ACC112 (cell line): ENCODE data around the gene OTOP3.
"Not testable (repeated sequence)": the region's sequence is repeated elsewhere in the genome, so short reads cannot be mapped to it uniquely, and the experiment has no call there.

Experiments
- H2AFZ ChIP-seq: fragments of 200-600 bp; sonication (generic); one replicate; pipeline ENCODE4 v1.6.0; 2017; ENCODE audit warnings: antibody characterized with exemption, low read length; ENCODE audit not compliant: unreplicated experiment
- H3K27ac ChIP-seq: fragments of 200-600 bp; sonication (generic); 2 replicates; pipeline ENCODE4 v1.5.1; 2014; ENCODE audit warnings: low read depth, mild to moderate bottlenecking, antibody characterized with exemption, low read length, moderate library complexity
- H3K27me3 ChIP-seq: fragments of 200-600 bp; sonication (generic); 2 replicates; pipeline ENCODE4 v1.6.1; 2014; ENCODE audit warnings: mild to moderate bottlenecking, antibody characterized with exemption, low read length, moderate library complexity, mixed read lengths; ENCODE audit not compliant: insufficient read depth
- H3K36me3 ChIP-seq: fragments of 200-600 bp; sonication (generic); 2 replicates; pipeline ENCODE4 v1.6.1; 2016; ENCODE audit warnings: mild to moderate bottlenecking, antibody characterized with exemption, low read length, moderate library complexity, mixed read lengths; ENCODE audit not compliant: insufficient read depth
- H3K4me1 ChIP-seq: fragments of 200-600 bp; sonication (generic); one replicate; pipeline ENCODE4 v1.6.1; 2016; ENCODE audit warnings: low read length, mixed read lengths; ENCODE audit not compliant: insufficient read depth, unreplicated experiment, control insufficient read depth
- H3K4me3 ChIP-seq: fragments of 200-600 bp; sonication (generic); 2 replicates; pipeline ENCODE4 v1.5.1; 2014; ENCODE audit warnings: mild to moderate bottlenecking, low read depth, low read length
- H3K79me2 ChIP-seq: fragments of 200-600 bp; sonication (generic); one replicate; pipeline ENCODE4 v1.6.0; 2016; ENCODE audit warnings: low read length; ENCODE audit not compliant: control insufficient read depth, unreplicated experiment, insufficient read depth

The OTOP3 gene

GRCh38 chr17:74903034-74903433 lies 32.7 kb upstream of the OTOP3 start:
- Histone ChIP-seq H2AFZ (no peak overlapping the region), H3K27me3 (peaks cover 14% of the 10 kb centered on the region), H3K27ac (no peak overlapping the region), H3K36me3 (no peaks in the 10 kb centered on the region), H3K79me2 (no peaks in the 10 kb centered on the region), H3K4me3 (no peak overlapping the region), H3K4me1 (no peaks in the 10 kb centered on the region)

GRCh38 chr17:74903671-74904070 lies 32.0 kb upstream of the OTOP3 start:
- H3K27me3 ChIP-seq, result peaks cover 14% of the 10 kb centered on the region
- H2AFZ ChIP-seq, result no peak overlapping the region
- H3K4me1 ChIP-seq, result no peaks in the 10 kb centered on the region
- no peak overlapping the region for H3K4me3 ChIP-seq
- H3K36me3 ChIP-seq, result no peaks in the 10 kb centered on the region
- no peaks in the 10 kb centered on the region for H3K79me2 ChIP-seq
- no peak overlapping the region for H3K27ac ChIP-seq

- H3K79me2 ChIP-seq, result no peaks in the 10 kb centered on the region
Measured at GRCh38 chr17:74904687-74905409, 30.9 kb upstream of the OTOP3 start.

GRCh38 chr17:74906214-74906793 lies 29.4 kb upstream of the OTOP3 start:
- H3K27me3 ChIP-seq, result peaks cover 16% of the 10 kb centered on the region

More at GRCh38 chr17:74904687-74905409, 30.9 kb upstream of the OTOP3 start:
- peaks cover 16% of the 10 kb centered on the region for H3K27me3 ChIP-seq
- H3K36me3 ChIP-seq, result no peaks in the 10 kb centered on the region
- H3K4me3 ChIP-seq, result no peak overlapping the region
- H3K4me1 ChIP-seq, result no peaks in the 10 kb centered on the region
- no peak overlapping the region for H3K27ac ChIP-seq
- no peak overlapping the region for H2AFZ ChIP-seq

DNA sequence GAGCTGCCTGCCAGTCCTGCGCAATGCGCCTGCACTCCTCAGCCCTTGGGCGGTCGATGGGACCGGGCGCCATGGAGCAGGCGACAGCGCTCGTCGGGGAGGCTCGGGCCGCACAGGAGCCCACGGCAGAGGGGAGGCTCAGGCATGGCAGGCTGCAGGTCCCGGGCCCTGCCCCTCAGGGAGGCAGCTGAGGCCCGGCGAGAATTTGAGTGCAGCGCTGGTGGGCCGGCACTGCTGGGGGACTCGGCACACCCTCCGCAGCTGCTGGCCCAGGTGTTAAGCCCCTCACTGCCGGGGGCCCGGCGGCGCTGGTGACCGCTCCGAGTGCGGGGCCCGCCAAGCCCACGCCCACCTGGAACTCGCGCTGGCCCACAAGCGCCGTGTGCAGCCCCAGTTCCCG lies 28.7 kb upstream of the OTOP3 start:
- no peak overlapping the region for H3K27ac ChIP-seq
- no peak overlapping the region for H2AFZ ChIP-seq
- H3K4me1 ChIP-seq, result no peaks in the 10 kb centered on the region
- no peak overlapping the region for H3K4me3 ChIP-seq
- no peaks in the 10 kb centered on the region for H3K36me3 ChIP-seq
- H3K27me3 ChIP-seq, result peaks cover 16% of the 10 kb centered on the region
- H3K79me2 ChIP-seq, result no peaks in the 10 kb centered on the region

More at GRCh38 chr17:74906214-74906793, 29.4 kb upstream of the OTOP3 start:
- not testable (repeated sequence) for H3K36me3 ChIP-seq, H2AFZ ChIP-seq, H3K4me3 ChIP-seq, H3K4me1 ChIP-seq, H3K27ac ChIP-seq, H3K79me2 ChIP-seq

DNA sequence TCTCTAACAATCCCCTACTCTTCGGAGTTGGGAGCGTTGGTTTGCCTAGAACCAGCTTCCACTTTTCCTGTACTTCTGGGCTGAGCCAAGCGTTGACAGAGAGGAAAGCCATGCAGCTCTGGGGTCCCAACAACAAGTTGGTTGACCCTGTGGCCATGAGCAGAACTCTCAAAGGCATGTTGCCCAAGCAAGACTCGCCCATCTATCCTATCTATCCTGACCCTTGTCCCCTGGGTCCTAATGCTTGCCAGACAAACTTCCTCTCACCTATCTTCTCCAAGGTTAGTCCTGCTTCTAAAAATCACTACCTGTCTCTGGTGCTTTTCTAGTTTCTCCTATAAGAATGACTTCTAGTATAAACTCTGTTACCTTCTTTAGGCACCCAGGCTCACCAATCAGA lies 26.6 kb upstream of the OTOP3 start:
- not testable (repeated sequence) for H3K4me1 ChIP-seq, H3K79me2 ChIP-seq, H3K4me3 ChIP-seq, H3K36me3 ChIP-seq, H2AFZ ChIP-seq, H3K27ac ChIP-seq
- H3K27me3 ChIP-seq, result peaks cover 13% of the 10 kb centered on the region

DNA sequence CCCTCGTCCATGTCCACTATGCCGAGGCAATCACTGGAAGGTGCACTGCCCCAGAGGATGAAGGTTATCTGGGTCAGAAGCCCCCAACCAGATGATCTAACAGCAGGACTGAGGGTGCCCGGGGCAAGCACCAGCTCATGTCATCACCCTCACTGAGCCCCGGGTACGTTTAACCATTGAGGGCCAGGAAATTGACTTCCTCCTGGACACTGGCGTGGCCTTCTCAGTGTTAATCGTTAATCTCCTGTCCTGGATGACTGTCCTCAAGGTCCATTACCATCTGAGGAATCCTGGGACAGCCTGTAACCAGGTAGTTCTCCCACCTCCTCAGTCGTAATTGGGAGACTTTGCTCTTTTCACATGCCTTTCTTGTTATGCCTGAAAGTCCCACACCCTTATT lies 24.3 kb upstream of the OTOP3 start:
- H2AFZ ChIP-seq, H3K4me3 ChIP-seq, H3K27ac ChIP-seq, H3K4me1 ChIP-seq, H3K27me3 ChIP-seq, H3K79me2 ChIP-seq, H3K36me3 ChIP-seq: not testable (repeated sequence)

DNA sequence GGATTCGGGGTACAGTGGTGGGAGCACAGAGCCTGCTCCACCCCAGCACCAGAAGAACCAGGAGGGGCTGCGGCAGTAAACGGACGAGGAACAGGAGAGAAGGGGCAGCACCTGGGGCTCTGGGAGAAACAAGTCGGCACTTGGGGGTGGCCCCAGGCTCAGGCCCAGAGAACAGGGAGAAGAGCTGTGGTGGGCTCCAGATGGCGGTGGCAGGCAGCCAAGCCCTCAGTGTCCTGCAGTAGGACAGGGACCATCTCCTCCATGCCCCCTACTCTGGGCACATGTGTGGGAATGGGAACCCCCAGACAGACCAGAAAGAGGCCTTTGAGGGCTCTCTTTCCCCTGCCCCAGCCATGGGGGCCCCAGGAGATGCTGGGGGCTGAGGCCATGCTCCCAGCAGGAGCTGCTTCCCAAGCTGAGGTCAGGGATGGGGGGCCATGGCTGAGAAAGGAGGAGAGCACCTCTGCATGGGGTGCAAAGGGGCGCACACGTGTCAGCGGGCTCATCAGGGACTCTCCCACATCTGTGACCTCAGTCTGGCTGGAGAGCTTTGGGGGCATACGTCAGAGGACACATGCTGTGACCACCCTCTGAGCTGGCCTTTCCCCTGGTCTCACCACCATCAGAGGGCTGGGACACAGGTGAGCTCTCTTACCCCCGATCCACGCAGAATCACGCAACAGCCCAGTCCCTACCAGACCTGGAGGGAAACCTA lies 19.4 kb upstream of the OTOP3 start:
- Histone ChIP-seq H3K4me1 (no peaks in the 10 kb centered on the region), H3K36me3 (no peaks in the 10 kb centered on the region), H3K4me3 (no peak overlapping the region), H3K79me2 (no peaks in the 10 kb centered on the region), H2AFZ (no peak overlapping the region), H3K27me3 (peaks cover 18% of the 10 kb centered on the region), H3K27ac (no peak overlapping the region)

DNA sequence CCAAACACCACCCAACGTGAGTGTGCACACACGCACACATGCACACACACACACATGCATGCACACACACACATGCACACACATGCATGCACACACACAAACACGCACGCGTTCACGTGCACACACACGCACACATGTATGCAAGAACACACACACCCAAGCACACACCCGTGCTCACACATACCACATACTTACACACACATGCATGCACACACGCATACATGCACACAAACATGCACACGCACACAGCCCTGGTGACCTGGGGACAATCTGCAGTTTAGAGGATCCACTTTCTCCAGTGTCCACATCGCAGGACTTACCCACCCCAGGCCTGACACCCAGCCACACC lies 18.9 kb upstream of the OTOP3 start:
- Histone ChIP-seq H3K4me1 (no peaks in the 10 kb centered on the region), H2AFZ (no peak overlapping the region), H3K27me3 (peaks cover 23% of the 10 kb centered on the region), H3K27ac (no peak overlapping the region), H3K4me3 (no peak overlapping the region), H3K36me3 (no peaks in the 10 kb centered on the region), H3K79me2 (no peaks in the 10 kb centered on the region)

DNA sequence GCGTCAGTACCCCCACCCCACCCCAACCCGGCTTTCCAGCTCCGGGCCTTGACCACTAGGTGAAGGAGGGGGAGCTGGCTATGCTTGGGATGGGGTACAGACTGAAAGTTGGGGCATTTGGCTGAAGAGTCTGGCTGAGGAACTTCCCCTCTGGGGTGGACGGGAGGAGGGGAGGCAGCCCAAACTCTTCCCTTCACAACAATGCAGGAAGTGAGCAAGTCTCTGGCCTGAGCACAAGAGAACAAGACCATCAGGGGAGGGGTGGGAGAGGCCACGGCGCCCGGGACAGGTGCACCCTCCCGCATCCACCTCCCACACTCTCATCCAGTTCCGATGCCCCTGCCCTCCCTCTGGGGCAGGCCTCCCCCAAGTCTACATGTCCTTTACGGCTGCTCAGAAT lies 18.3 kb upstream of the OTOP3 start:
- Histone ChIP-seq H3K36me3 (no peaks in the 10 kb centered on the region), H3K79me2 (no peaks in the 10 kb centered on the region), H3K4me1 (no peaks in the 10 kb centered on the region), H3K27ac (no peak overlapping the region), H3K27me3 (peaks cover 27% of the 10 kb centered on the region), H2AFZ (no peak overlapping the region), H3K4me3 (no peak overlapping the region)

- Histone ChIP-seq H2AFZ (no peak overlapping the region), H3K4me1 (no peaks in the 10 kb centered on the region), H3K79me2 (no peaks in the 10 kb centered on the region), H3K27ac (no peak overlapping the region), H3K36me3 (no peaks in the 10 kb centered on the region), H3K27me3 (peaks cover 41% of the 10 kb centered on the region), H3K4me3 (no peak overlapping the region)
Measured at GRCh38 chr17:74918906-74919305, 16.8 kb upstream of the OTOP3 start.
